HG03439 (cell line): ENCODE measurements around the gene KRTAP10-11.
"Not testable (repeated sequence)": the region's sequence is repeated elsewhere in the genome, so short reads cannot be mapped to it uniquely, and the experiment has no call there.

Experiments
- ATAC-seq: cut with Tn5 transposase; IDR thresholded peaks from one replicate; pipeline ENCODE4 v1.9.1; 2021; ENCODE audit warnings: mild to moderate bottlenecking, moderate library complexity; ENCODE audit not compliant: unreplicated experiment

Gene KRTAP10-11, protein sequence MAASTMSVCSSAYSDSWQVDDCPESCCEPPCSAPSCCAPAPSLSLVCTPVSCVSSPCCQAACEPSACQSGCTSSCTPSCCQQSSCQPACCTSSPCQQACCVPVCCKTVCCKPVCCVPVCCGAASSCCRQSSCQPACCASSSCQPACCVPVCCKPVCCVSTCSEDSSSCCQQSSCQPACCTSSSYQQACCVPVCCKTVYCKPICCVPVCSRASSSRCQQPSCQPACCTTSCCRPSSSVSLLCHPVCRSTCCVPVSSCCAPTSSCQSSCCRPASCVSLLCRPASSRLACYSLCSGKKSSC

DNA sequence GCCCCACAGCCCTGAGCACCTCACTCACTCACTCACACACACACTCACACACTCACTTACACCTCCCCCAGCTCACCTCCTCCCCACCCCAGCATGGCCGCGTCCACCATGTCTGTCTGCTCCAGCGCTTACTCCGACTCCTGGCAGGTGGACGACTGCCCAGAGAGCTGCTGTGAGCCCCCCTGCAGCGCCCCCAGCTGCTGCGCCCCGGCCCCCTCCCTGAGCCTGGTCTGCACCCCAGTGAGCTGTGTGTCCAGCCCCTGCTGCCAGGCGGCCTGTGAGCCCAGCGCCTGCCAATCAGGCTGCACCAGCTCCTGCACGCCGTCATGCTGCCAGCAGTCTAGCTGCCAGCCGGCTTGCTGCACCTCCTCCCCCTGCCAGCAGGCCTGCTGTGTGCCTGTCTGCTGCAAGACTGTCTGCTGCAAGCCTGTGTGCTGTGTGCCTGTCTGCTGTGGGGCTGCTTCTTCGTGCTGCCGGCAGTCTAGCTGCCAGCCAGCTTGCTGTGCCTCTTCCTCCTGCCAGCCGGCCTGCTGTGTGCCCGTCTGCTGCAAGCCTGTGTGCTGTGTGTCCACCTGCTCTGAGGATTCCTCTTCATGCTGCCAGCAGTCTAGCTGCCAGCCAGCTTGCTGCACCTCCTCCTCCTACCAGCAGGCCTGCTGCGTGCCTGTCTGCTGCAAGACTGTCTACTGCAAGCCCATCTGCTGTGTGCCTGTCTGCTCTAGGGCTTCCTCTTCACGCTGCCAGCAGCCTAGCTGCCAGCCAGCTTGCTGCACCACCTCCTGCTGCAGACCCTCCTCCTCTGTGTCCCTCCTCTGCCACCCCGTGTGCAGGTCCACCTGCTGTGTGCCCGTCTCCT, at the start of gene KRTAP10-11:
TSS of gene KRTAP10-11 (plus strand) at position 49 of the 856 bp plus-strand sequence. CDS start at position 94, 45 bp downstream.
- ATAC-seq: not testable (repeated sequence)

DNA sequence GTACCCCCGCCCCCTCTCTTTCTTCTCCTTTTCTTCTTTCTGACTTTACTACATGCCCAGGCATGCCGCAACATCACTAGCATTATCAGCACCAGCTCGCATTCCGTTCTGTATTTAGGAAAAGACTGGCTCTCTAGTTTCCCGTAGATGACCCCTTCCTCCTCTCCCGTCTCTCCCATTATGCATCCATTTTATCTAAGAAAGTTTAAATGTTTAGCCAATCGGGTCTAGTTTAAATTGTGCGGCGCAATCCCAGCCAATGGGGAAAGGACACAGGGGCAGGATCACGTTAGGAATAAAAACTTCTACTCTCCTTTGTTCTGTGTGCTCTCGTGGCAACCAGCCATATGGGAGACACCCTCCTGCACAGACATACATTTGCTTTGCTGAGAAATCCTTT, 48.2 kb upstream of the KRTAP10-11 start:
- no peak for ATAC-seq

DNA sequence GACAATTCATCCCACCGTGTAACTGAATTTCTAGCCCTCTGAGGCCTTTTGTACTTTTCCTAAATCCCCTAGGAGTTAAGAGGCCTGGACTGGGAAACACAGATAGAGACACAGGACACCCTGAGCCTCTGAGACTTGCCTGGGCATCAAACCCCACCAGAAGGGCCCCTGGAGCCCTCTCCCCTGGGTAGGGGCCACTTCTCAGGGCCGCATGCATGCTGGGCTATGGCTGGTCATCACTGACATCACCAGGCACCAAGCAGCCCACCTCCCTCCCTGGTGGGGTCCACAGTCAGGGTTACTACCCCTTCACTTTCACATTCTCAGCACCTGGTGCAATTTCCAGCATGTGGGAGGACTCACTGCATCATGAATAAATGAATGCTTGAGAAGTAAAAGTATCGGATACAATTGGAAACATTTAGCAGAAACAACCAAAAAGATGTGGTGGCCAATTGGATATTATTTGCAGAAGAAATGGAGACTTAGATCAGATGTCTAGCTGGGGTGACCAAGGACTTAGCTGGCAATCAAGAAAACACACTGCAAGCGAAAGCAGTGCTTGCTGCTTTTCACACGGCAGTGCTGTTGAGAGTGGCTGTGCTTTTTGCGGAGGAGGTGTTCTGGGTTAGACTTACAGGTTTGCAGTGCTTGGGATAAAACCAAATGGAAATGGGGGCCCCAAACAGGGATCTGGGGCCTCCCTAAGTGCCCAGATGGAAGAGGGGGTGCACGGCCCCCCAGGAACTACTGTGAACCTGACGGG, 46.8 kb upstream of the KRTAP10-11 start:
- ATAC-seq: no peak

DNA sequence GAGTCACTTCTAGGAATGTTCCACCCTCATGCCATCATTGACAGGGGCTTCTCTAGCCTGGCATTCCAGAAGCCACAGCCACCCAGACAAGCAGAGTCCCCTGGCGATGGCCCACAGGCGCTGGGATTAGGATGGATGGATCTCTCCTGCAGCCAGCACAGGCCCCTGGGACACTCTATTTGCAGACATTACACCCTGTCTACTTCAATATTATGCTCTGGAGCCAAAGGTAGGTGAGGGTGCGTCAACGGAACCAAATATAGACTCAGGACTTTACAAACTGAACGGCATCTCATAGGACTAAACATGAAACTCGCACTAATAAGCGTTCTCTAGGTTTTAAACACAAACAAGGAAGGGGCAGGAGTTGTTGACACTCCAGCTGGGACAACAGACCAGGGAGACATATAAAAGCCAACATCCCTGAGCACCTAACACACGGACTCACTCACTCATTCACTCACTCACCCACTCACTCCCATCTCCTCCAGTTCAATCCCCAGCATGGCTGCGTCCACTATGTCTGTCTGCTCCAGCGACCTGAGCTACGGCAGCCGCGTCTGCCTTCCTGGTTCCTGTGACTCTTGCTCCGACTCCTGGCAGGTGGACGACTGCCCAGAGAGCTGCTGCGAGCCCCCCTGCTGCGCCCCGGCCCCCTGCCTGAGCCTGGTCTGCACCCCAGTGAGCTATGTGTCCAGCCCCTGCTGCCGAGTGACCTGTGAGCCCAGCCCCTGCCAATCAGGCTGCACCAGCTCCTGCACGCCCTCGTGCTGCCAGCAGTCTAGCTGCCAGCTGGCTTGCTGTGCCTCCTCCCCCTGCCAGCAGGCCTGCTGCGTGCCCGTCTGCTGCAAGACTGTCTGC, 45.9 kb upstream of the KRTAP10-11 start, which contains the start of gene KRTAP10-7:
TSS of gene KRTAP10-7 (plus strand) at position 480 of the 861 bp plus-strand sequence. CDS start at position 505, 25 bp downstream.
- not testable (repeated sequence) for ATAC-seq

DNA sequence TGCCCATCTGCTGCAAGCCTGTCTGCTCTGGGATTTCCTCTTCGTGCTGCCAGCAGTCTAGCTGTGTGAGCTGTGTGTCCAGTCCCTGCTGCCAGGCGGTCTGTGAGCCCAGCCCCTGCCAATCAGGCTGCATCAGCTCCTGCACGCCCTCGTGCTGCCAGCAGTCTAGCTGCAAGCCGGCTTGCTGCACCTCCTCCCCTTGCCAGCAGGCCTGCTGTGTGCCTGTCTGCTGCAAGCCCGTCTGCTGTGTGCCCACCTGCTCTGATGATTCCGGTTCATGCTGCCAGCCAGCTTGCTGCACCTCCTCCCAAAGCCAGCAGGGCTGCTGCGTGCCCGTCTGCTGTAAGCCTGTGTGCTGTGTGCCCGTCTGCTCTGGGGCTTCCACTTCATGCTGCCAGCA, 45.1 kb upstream of the KRTAP10-11 start:
- not testable (repeated sequence) for ATAC-seq

DNA sequence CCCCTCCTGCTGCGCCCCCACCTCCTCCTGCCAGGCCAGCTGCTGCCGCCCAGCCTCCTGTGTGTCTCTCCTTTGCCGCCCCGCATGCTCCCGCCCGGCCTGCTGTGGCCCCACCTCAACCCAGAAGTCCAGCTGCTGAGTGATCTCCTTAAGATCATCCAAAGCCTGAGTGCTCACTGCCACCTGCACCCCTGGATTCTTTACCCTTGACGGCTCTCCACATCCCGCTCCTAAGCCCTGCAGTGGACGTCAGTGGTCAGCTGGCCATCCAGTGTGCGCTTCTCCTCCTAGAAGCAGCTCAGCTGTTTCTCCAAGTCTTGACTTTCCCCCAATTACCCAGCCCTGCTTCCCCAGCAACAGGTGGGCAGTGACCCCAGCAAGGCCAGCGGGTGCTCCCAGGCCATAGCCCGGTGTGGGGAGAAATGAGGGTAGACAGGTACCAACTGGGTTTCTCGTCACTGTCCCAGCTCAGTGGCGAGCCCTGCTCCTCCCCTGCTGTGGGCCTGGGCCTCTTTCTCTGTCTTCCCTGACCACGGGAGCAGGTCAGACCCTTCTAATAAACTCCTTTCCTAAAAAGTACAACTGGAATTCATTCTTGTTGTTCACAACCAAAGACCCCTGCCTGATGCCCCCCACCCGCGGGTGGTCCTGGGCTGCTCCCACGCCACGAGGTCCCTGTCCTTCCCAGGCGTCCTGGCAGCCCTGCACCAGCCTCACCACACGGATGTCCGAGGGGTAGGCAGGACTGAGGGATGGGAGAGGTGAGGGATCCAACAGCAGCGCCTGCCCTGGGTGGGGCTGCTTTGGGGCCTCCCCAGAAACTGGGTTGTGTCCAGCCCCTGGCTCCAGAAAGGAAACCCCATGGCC, 44.4 kb upstream of the KRTAP10-11 start:
- no peak for ATAC-seq

DNA sequence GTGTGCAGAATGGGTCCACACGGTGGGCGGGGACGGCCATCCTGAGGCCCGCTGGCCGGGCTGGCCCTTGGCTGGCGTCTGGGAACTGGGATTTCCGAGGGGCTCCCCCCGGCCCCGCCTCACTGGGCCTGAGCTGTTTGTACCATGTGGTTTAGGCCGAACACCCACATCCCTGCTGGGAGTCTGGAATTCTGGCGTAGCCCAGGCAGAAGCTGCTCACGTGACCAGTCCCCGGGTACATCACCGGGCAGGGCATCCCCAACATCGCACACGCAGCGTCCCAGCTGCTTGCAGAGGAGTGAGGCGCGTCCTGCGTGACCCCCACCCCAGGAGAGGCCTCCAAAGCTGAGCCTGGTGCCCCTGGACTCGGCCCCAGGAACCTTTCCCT, 43.8 kb upstream of the KRTAP10-11 start:
- no peak for ATAC-seq

DNA sequence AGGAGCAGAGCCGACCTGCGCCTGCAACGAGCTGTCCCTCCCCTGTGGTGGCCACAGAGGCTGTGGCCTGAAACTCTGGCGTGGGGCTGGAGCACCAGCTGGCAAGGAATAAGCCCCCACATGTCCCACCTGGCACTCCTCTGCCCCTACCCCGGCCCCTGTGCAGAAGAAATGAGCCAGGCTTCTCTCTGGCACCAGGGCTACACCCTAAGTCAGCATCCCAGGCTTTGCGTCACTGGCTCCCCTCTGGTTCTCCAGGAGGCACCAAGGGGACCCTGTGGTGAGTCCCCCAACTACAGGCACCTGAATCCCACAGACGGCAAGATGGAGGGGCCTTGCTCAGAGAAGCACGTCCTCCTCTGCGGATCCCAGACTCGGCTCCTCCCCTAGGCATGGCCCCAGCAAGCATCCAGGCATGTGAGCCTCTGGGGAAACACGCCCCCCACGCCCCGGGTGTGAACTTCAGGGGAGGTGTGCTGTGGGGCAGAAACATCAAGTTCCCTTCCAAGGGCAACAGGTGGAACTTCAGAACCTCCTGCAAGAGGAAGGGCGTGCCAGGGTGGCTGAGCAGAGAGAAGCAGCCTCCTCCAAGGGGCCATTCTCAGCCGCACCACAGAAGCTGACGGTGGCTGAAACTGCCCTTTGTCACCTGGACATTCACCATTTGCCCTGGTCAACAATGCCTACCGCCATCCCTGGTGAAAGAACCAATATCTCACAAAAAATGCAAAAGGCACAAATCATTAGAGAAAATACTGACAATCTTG, 42.9 kb upstream of the KRTAP10-11 start:
- ATAC-seq: no peak

DNA sequence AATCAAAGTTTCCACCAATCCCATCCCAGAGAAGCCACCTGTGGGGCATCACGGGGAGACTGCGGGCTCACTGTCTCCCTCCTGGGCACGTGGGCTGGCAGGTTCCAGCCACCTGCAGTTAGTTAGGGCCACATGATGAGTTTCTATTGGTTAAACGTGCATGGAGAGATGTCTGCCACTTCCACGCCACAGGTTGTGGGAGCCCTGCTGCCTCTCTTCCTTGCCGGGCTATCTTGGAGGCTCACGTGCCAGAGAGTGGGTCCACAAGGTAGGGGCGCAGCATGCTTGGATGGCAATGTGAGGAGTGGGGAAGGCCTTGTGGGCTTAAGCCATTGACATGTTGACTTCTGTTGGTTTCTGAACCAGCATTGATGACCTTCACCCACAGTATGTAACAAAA, 42.3 kb upstream of the KRTAP10-11 start:
- no peak for ATAC-seq

DNA sequence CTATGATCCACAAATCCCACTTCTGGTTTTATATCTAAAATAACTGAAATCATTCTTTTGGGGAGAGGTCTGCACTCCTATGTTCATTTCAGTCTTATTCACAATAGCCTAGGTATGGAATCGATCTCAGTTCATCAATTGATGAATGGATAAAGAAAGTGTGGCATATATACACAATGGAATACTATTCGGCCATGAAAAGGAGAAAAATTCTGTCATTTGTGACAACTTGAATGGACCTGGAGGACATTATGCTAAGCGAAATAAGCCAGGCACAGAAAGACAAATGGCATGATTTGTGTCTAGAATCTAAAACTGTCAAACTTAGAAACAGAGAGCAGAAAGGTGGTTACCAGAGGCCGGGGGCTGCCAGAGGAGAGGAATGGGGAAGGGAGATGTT, 39.7 kb upstream of the KRTAP10-11 start:
- no peak for ATAC-seq

DNA sequence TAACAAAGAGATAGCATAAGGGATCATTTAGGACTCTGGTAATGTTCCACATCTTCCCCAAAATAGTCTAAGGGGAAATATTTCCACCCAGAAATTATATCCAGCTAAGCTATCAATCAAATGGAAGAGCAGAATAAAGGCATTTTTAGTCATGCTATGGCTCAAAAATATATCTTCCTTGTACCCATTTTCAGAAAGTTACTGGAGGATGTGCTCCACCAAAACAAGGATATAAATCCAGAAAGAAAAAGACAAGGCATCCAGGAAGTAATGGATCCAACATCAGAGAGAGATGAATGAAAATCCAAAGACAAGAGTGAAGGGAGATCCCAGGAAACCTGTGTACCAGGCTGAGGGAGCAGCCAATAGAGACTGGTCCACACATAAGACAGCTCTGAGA, 37.0 kb upstream of the KRTAP10-11 start:
- no peak for ATAC-seq

DNA sequence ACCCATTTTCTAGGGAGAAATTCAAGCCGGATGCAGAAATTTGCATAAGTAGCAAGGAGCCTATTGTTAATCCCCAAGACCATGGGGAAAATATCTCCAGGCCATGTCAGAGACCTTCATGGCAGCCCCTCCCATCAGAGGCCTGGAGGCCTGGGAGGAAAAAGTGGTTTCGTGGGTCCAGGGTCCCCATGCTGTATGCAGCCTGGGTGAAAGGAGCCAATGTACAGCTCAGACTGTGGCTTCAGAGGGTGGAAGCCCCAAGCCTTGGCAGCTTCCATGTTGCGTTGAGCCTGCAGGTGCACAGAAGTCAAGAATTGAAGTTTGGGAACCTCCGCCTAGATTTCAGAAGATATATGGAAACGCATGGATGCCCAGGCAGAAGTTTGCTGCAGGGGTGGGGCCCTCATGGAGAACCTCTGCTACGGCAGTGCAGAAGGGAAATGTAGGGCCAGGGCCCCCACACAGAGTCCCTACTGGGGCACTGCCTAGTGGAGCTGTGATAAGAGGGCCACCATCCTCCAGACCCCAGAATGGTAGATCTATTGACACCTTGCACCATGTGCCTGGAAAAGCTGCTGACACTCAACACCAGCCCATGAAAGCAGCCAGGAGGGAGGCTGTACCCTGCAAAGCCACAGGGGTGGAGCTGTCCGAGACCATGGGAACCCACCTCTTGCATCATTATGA, 35.9 kb upstream of the KRTAP10-11 start:
- not testable (repeated sequence) for ATAC-seq

DNA sequence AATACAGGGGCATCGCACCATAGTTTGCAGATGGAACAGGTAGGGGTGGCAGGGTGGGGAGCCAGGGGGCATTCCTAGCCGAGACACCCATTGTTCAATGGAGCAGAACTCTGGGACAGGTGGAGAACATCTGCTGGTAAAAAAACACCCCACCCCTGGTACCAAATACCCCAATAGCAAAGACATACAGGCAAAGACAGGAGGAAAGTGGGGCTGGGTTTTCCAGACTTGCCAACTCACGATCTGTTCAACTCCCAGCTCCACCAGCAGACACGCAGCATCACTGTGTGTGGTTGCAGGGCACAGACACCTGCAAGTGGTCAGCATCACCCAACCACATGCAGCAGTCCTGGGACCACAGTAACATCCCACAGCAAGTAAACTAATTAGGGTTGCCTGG, 34.7 kb upstream of the KRTAP10-11 start:
- ATAC-seq: no peak

DNA sequence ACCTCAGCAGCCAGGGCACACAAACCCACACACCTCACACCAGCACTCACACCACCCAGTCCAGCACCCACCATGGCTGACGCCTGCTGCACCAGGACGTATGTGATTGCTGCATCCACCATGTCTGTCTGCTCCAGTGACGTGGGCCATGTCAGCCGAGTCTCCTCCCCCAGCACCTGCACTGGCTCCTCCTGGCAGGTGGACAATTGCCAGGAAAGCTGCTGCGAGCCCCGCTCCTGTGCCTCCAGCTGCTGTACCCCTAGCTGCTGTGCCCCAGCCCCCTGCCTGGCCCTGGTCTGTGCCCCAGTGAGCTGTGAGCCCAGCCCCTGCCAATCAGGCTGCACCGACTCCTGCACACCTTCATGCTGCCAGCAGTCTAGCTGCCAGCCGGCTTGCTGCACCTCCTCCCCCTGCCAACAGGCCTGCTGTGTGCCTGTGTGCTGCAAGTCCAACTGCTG, 34.2 kb upstream of the KRTAP10-11 start, which contains the start of gene KRTAP10-8:
TSS of gene KRTAP10-8 (plus strand) at position 51 of the 458 bp plus-strand sequence. CDS start at position 73, 22 bp downstream.
- ATAC-seq: no peak

DNA sequence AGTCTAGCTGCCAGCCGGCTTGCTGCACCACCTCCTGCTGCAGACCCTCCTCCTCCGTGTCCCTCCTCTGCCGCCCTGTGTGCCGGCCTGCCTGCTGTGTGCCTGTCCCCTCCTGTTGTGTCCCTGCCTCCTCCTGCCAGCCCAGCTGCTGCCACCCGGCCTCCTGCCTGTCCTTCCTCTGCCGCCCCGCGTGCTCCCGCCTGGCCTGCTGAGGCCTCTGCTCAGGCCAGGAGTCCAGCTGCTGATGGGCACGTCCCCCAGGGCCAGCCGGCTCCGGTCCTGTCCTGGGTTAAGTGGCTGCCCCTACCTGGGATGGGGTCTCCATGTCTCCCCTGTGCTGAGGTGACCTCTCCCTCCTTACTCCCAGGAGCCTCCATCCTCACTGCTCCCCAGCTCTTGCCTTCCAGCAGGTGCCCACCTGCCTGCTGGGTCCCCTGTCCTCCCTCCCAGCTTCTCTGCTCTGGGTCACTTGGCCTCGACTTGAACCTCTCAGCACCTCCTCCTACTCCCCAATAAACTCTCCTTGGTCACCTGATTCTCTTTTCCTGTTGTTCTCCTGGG, 33.5 kb upstream of the KRTAP10-11 start:
- no peak for ATAC-seq

DNA sequence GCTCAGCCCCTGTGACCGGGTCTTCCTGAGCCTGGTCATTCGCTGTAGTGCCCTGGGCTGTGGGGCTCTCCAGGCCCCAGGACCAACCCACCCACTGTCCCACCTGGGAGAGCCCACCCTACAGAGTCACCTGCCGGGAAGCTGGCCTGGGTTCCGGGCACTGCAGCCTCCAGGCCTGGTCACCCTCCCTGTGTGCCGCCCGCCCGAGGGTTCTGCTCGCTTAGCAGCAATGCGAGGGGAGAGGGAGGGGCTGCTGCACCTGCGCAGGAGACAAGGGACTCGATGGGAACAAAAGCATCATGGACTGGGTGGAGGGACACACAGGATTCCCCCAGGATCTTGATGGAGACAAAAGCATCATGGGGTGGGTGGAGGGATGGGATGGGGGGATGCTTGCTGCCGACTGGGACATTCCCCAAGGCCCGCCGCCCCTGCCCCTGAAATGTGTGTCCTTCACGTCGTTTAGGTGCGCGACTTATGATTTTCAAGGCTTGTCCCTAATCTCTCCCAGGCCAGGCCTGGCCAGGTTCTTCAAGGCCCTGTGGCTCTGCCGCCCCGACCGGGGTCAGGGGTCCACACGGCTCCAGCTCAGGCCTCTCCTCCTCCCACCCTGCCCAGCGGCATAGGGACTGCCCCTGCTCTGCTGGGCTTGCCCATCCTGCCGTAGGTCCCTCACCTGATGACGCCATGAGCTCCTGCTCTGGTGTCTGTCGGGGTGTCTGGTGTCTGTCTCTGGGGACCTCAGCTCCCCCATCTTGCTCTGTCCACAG, 32.6 kb upstream of the KRTAP10-11 start:
- ATAC-seq: no peak

DNA sequence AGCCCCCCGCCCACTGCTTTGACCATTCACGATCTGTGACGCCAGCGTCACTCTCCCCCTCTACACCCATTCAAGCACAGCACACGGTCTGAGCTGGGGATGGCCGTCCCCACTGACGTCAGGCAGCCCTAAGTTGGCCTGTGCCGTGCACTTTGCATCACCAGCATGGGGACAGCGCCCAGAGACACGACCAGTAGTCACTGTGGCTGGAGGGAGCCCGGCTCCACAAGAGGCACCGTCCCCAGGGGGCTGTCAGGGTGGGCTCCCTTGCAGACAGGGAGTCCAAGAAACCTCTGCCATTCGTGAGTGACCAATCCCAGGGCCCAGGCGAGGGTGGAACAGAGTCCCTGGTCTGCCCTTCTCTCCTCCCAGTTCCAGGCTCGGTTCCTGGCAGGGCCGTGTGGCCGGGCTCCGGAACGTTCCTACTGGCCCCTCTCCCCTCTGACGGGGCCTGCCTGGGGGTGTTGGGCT, 32.0 kb upstream of the KRTAP10-11 start:
- no peak for ATAC-seq
